ENCODE results near the gene TNFRSF21.

The TNFRSF21 gene

DNA sequence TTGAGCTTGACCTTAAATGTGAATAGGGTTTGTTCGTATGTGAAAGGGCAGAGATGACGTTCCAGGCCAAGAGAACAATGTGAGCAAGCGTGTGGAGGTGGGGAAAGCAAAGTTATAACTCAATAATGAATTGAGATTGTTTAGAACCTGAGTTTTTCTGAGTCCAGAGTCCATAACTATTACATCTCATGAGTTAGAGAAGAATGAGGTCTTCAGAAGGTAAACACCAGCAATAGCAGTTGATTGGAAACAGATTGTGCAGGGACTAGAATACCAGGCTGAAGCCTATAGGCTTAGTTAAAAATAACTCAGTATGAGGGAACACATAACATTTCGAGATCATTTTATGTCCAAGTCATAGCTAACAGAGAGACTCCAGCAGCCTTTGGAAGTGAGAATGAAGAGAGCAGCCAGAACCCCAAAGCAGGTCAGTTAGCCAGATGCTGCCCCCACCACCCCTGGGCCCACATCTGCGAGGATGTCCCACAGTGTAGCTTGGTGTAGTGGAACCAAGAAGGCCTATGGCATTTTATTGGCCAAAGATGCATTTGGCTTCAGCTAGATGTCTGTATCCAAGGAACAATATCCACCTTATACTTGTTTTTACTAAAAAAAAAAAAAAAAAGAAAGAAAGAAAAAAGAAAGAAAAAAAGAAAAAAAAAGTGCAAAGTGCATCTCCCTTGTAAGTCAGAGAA, 121.7 kb downstream of the TNFRSF21 start:
- no peak for DNase-seq (ENCODE audit: low read depth, low spot score)
- peak overlapping the region; percentile 71 for H3K27ac ChIP-seq

- no peak for DNase-seq (ENCODE audit: low read depth, low spot score)
- H3K27ac ChIP-seq, result no peak overlapping the region
Observed at GRCh38 chr6:47187113-47187512, 122.6 kb downstream of the TNFRSF21 start.

DNA sequence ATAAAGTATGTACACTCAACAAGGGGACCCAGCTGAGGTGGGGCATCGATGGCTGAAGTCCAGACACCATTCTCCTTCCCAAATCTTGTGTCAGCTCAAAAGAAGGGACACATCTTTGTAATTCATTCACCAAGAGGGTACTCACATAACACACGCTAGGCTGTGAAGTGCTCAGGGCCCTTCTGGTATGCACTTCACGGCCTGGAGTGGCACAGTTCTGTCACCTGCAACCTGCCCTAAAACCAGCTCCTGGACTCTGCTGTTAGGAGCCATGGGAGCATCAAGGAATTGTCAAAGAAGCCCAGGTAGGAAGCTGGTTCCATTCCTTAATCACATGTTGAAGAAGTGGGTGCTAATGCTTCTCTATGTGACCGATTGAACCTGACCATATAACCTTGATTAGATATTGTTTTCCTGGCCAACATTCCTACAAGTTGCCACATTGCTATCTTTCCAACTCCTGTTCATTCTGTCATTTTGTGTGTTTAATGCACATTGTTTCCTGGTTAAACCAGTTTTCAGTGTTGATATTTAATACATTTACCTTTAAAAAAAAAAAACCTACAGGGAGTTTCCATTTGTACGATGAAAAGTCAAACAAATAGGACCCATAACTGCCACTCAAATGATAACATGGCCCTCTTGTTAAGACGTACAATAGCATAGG, 127.3 kb downstream of the TNFRSF21 start:
- DNase-seq (ENCODE audit: low read depth, low spot score), result no peak
- no peak overlapping the region for H3K27ac ChIP-seq

GRCh38 chr6:47181681-47182080, 128.0 kb downstream of the TNFRSF21 start:
- H3K27ac ChIP-seq, result no peak overlapping the region
- DNase-seq (ENCODE audit: low read depth, low spot score), result no peak

Data from epithelial cell of prostate (primary cell).